DND-41 (cell line): ENCODE data around the gene B4GALNT1.

Experiments used
- EZH2 ChIP-seq: IDR thresholded peaks from 3 replicates; pipeline ENCODE4 v1.6.1; 2012; ENCODE audit warnings: borderline replicate concordance, low read depth, mild to moderate bottlenecking, moderate library complexity, low read length, inconsistent platforms; ENCODE audit not compliant: severe bottlenecking
- TF ChIP-seq, protein P1 (sequence below): IDR thresholded peaks from 2 replicates; pipeline ENCODE4 v1.5.1; 2012; ENCODE audit warnings: borderline replicate concordance, low read length, moderate library complexity, mild to moderate bottlenecking; ENCODE audit not compliant: poor library complexity, severe bottlenecking; ENCODE audit errors: extremely low read depth

DNA sequence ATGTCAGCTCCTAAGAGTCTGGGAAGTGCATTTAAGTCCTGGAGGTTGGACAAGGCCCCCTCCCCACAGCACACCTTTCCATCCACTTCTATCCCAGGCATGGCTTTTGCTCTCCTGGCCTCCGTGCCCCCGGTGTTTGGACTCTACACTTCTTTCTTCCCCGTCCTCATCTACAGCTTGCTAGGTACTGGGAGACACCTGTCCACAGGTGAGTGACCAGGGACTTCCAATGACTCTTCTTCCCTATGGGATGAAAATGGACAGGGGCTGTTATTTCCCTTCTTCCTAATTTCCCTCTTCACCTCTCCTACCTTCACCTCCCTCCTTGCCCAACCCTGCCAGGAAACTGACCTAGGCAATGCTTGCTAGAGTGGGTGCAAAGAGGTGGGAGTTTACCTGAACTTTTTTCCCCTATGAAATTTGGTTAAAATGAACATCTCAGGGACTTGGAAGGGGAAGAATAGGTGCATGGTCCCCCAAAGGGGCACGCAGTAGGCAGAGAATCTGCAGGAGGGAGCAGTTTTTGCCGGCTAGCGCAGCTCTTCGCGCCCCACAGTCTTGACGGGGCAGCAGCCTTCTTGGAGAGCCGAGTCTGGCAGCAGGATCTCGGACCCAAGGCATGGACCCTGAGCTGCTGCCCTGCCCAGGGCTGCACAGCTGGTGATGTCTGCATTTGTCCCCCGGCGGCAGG, 12.6 kb downstream of the B4GALNT1 start:
- TF ChIP-seq, protein P1, sequence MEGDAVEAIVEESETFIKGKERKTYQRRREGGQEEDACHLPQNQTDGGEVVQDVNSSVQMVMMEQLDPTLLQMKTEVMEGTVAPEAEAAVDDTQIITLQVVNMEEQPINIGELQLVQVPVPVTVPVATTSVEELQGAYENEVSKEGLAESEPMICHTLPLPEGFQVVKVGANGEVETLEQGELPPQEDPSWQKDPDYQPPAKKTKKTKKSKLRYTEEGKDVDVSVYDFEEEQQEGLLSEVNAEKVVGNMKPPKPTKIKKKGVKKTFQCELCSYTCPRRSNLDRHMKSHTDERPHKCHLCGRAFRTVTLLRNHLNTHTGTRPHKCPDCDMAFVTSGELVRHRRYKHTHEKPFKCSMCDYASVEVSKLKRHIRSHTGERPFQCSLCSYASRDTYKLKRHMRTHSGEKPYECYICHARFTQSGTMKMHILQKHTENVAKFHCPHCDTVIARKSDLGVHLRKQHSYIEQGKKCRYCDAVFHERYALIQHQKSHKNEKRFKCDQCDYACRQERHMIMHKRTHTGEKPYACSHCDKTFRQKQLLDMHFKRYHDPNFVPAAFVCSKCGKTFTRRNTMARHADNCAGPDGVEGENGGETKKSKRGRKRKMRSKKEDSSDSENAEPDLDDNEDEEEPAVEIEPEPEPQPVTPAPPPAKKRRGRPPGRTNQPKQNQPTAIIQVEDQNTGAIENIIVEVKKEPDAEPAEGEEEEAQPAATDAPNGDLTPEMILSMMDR, result no peak
- no peak for TF ChIP-seq EZH2
